Cardiac muscle cell (in vitro differentiated cells and primary cell): Measurements from ENCODE around the gene RPL35. TPM values are rescaled to one million over a fixed set of nuclear protein-coding genes. Genes with fewer than 3 reads are reported as not detected.
A peak's percentile ranks its signal among the peaks of the same experiment; 100 is the strongest.
"Not testable (repeated sequence)": the region's sequence is repeated elsewhere in the genome, so short reads cannot be mapped to it uniquely, and the experiment has no call there.

Source experiments
- DNase-seq, 2 donors: peaks; one replicate each; pipeline versions ENCODE4 v3.0.0 to v3.0.0-alpha.2; 2010 to 2017; ENCODE audit warnings: low read depth in 1 of 2, low spot score in 1 of 2
- H3K27ac ChIP-seq: fragments of 200-600 bp; sonication (generic); 2 replicates; pipeline ENCODE4 v1.5.1; 2016
- H3K27me3 ChIP-seq: fragments of 200-600 bp; sonication (generic); 2 replicates; pipeline ENCODE4 v1.6.0; 2016; ENCODE audit warnings: control low read depth
- H3K36me3 ChIP-seq: fragments of 200-600 bp; sonication (generic); 2 replicates; pipeline ENCODE4 v1.5.1; 2016; ENCODE audit warnings: control low read depth
- H3K4me1 ChIP-seq: fragments of 200-600 bp; sonication (generic); 2 replicates; pipeline ENCODE4 v1.8.1; 2017; ENCODE audit warnings: low read depth, mild to moderate bottlenecking, mixed run types
- H3K4me3 ChIP-seq: fragments of 200-600 bp; sonication (generic); 2 replicates; pipeline ENCODE4 v1.5.1; 2016; ENCODE audit warnings: mild to moderate bottlenecking
- H3K9me3 ChIP-seq: fragments of 200-600 bp; sonication (generic); 2 replicates; pipeline ENCODE4 v1.5.1; 2017; ENCODE audit warnings: low read depth, mild to moderate bottlenecking, control low read depth
- polyA plus RNA-seq: library from polyadenylated mRNA; unstranded; fragments of >200 nt; fragmentation: Nextera tagmentation; extraction: Ambion mirVana; gene quantifications from 2 replicates; pipeline ENCODE4 v1.2.1, GENCODE V29; 2016
- total RNA-seq: library from RNA; depleted of rRNA; stranded (reverse); fragments of >200 nt; gene quantifications from 2 replicates; pipeline ENCODE4 v1.2.3, GENCODE V29; 2016
- TF ChIP-seq, protein P1 (sequence below): IDR thresholded peaks from 2 replicates; pipeline ENCODE4 v1.5.1; 2012; ENCODE audit warnings: low read depth, mild to moderate bottlenecking, low read length

Gene RPL35
- total and polyA plus RNA-seq, 2 experiments from 2014 or later, result 1,356 to 2,996 TPM

DNA sequence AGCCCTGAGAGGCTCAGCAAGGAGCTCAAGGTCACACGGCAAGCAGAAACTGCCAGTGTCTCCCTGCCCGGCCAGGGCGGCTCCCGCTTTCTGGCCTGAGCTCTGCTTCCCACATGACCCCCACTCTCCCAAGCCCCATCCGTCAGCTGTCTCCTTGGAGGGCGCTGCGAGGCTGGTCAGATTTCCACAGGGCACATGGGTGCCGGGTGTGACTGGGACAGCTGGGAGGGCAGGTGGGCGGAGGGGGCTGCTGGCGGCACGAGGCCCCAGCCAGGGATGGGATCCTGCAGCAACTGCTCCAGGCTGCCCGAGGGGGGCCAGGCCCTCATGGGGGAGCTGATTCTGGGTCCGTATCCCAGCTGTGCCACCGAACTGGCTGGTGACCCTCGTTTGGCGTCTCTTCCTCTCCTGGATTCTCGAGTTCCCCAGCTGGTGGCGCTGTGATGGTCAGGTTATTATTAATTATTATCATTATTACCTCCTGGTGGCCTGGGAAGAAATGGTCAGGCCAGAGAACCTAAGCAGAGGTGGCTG, 21.4 kb downstream of the RPL35 start:
- H3K4me1 ChIP-seq, result peaks cover 5% of the 10 kb centered on the region

DNA sequence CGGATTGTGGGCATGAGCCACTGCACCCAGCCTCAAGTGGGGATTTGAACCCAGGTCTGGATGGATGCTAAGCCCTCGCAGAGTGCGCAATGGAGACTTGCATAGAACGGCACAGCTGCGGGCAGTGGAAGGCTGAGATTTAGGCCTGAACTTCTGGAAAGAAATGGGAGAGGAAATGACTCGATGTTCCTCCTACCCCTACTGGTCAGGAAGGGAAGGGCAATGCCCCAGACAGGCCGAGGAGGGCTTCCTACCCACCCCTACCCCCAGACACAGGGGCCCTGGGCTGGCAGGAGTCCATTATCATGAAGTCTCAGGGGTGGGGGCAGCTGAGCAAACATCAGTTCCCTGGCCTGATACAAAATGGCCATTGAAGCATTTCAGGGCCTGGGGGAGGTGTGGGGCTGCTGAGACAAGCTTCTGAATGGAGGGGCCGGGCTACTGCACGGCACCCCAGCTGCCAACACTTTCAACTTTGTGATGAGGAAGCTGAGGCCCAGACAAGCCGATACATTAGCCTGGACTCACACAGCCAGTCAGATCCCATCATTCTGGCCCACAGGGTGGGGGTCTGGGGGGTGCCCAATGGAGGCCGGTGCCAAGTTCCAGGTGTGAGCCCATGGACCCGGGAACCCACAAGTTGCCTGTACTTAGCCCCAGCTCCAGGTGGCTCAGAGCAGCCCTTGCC, 22.0 kb downstream of the RPL35 start:
- TF ChIP-seq, protein P1, sequence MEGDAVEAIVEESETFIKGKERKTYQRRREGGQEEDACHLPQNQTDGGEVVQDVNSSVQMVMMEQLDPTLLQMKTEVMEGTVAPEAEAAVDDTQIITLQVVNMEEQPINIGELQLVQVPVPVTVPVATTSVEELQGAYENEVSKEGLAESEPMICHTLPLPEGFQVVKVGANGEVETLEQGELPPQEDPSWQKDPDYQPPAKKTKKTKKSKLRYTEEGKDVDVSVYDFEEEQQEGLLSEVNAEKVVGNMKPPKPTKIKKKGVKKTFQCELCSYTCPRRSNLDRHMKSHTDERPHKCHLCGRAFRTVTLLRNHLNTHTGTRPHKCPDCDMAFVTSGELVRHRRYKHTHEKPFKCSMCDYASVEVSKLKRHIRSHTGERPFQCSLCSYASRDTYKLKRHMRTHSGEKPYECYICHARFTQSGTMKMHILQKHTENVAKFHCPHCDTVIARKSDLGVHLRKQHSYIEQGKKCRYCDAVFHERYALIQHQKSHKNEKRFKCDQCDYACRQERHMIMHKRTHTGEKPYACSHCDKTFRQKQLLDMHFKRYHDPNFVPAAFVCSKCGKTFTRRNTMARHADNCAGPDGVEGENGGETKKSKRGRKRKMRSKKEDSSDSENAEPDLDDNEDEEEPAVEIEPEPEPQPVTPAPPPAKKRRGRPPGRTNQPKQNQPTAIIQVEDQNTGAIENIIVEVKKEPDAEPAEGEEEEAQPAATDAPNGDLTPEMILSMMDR, result peak; percentile 62
- Histone ChIP-seq H3K36me3 (no peaks in the 10 kb centered on the region), H3K27ac (no peak overlapping the region), H3K9me3 (no peaks in the 10 kb centered on the region), H3K4me1 (peaks cover 8% of the 10 kb centered on the region), H3K4me3 (no peak overlapping the region), H3K27me3 (no peaks in the 10 kb centered on the region)
- peak in 1 of 2 donors; percentile 45 for DNase-seq

More for the DNA sequence above, 21.4 kb downstream of the RPL35 start:
- no peaks in the 10 kb centered on the region for H3K9me3 ChIP-seq
- H3K4me3 ChIP-seq, result no peak overlapping the region
- no peaks in the 10 kb centered on the region for H3K36me3 ChIP-seq
- TF ChIP-seq, protein P1, result peak; percentile 36
- DNase-seq, result no peak
- H3K27ac ChIP-seq, result no peak overlapping the region
- H3K27me3 ChIP-seq, result no peaks in the 10 kb centered on the region

DNA sequence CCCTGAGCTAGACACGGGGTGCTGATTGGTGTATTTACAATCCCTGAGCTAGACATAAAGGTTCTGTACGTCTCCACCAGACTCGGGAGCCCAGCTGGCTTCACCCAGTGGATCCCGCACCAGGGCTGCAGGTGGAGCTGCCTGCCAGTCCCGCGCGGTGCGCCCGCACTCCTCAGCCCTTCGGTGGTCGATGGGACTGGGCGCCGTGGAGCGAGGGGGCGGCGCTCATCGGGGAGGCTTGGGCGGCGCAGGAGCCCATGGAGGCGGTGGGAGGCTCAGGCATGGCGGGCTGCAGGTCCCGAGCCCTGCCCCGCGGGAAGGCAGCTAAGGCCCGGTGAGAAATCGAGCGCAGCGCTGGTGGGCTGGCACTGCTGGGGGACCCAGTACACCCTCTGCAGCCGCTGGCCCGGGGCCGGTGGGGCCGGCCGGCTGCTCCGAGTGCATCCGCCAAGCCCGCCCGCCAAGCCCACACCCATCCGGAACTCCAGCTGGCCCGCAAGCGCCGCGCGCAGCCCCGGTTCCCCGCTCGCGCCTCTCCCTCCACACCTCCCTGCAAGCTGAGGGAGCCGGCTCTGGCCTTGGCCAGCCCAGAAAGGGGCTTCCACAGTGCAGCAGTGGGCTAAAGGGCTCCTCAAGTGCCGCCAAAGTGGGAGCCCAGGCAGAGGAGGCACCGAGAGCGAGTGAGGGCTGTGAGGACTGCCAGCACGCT, 23.0 kb downstream of the RPL35 start:
- not testable (repeated sequence) for H3K27ac ChIP-seq, DNase-seq, H3K9me3 ChIP-seq, H3K27me3 ChIP-seq, H3K36me3 ChIP-seq, H3K4me3 ChIP-seq
- H3K4me1 ChIP-seq, result peaks cover 14% of the 10 kb centered on the region

DNA sequence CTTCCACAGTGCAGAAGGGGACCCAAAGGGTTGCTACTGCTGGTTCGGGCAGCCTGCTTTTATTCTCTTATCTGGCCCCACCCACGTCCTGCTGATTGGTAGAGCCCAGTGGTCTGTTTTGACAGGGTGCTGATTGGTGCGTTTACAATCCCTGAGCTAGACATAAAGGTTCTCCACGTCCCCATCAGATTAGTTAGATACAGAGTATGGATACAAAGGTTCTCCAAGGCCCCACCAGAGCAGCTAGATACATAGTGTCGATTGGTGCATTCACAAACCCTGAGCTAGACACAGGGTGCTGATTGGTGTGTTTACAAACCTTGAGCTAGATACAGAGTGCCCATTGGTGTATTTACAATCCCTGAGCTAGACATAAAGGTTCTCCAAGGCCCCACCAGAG, 23.6 kb downstream of the RPL35 start:
- DNase-seq, H3K27me3 ChIP-seq, H3K36me3 ChIP-seq, H3K27ac ChIP-seq, H3K4me3 ChIP-seq, H3K9me3 ChIP-seq: not testable (repeated sequence)
- H3K4me1 ChIP-seq, result peaks cover 14% of the 10 kb centered on the region

DNA sequence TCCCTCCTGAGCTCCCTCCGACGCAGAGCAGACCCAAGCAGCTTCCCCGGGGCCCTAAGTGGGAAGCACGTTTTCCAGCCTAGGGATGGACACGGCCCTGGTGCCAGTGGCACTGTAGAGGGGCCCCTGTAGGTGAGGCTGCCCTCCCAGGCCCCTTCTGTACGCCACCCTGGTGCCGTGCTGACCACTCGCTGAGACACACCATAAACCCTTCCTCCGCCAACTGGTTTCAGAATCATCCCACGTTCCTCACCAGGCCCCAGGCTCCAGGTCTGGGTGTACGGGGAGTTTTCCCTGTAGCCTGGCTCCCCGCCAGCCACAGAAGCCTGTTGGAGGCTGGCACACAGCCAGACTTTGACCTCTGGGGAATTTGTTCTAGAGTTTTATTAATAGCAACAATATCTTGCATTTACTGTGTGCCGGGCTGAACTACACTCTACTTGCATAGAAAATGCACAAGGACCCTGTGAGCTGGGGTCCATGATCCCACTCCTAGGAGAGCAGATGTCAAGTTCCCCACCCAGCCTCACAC, 26.7 kb downstream of the RPL35 start:
- peak; percentile 92 to 96 for DNase-seq
- Histone ChIP-seq H3K4me1 (peaks cover 14% of the 10 kb centered on the region), H3K4me3 (no peak overlapping the region), H3K27me3 (no peaks in the 10 kb centered on the region), H3K36me3 (no peaks in the 10 kb centered on the region), H3K9me3 (no peaks in the 10 kb centered on the region), H3K27ac (peak overlapping the region; percentile 98)
- TF ChIP-seq, protein P1, result no peak

DNA sequence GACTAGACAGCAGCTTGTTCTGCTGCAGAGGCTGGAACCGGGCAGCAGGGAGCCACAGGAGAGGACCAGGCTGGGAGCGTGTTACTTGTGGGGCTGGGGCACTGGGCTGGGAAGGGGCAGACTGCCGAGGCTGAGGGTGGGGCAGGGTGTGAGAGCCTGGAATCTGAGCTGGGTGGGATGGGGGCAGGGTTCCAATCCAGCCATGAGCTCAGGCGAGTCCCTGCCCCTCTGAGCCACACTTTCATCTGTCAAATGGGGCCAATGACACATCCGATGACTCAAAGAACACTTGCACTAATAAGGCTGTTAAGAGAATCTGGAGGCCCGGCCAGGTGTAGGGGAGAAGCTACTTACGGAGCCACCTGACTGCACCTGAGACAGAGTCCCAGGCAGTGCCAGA, 27.2 kb downstream of the RPL35 start:
- DNase-seq, result no peak
- no peaks in the 10 kb centered on the region for H3K9me3 ChIP-seq
- no peaks in the 10 kb centered on the region for H3K27me3 ChIP-seq
- H3K4me3 ChIP-seq, result no peak overlapping the region
- TF ChIP-seq, protein P1, result no peak
- no peaks in the 10 kb centered on the region for H3K36me3 ChIP-seq
- peaks cover 14% of the 10 kb centered on the region for H3K4me1 ChIP-seq
- H3K27ac ChIP-seq, result peak overlapping the region; percentile 98
